HepG2 (cell line): Measurements from ENCODE around the gene ADGRV1.

Experiments
- CBX5 ChIP-seq: sonication (generic); formaldehyde crosslinking; IDR thresholded peaks from 2 replicates; pipeline ENCODE4 v1.4.0; 2020; ENCODE audit warnings: missing genetic modification reagents, borderline replicate concordance
- CTCF ChIP-seq: sonication (generic); formaldehyde crosslinking; IDR thresholded peaks from 2 replicates; pipeline ENCODE4 v1.5.0; 2020; ENCODE audit warnings: mild to moderate bottlenecking, missing genetic modification reagents, moderate library complexity
- ONECUT2 ChIP-seq: sonication (generic); formaldehyde crosslinking; IDR thresholded peaks from 2 replicates; pipeline ENCODE4 v1.4.0; 2020; ENCODE audit warnings: missing genetic modification reagents
- POLR2A ChIP-seq, 2 experiments: IDR thresholded peaks; 2 replicates each; pipeline ENCODE4 v1.6.1; 2011; ENCODE audit warnings: low read depth in 2 of 2, low read length in 2 of 2, mild to moderate bottlenecking in 1 of 2, moderate library complexity in 1 of 2; ENCODE audit not compliant: insufficient read depth in 1 of 2
- POLR2AphosphoS5 ChIP-seq: IDR thresholded peaks from 2 replicates; pipeline ENCODE4 v1.6.1; 2012; ENCODE audit warnings: low read depth, low read length
- PTBP1 ChIP-seq: fragments of 200-400 bp; formaldehyde crosslinking; IDR thresholded peaks from 2 replicates; pipeline ENCODE4 v1.6.1; 2018; ENCODE audit warnings: low read length, low read depth; ENCODE audit not compliant: poor library complexity, severe bottlenecking
- REPIN1 ChIP-seq: sonication (generic); formaldehyde crosslinking; IDR thresholded peaks from 2 replicates; pipeline ENCODE4 v1.8.0; 2022; ENCODE audit warnings: missing genetic modification reagents, low read depth, mild to moderate bottlenecking, borderline replicate concordance
- YEATS4 ChIP-seq: sonication (generic); formaldehyde crosslinking; IDR thresholded peaks from 2 replicates; pipeline ENCODE4 v1.4.0; 2020; ENCODE audit warnings: missing genetic modification reagents, borderline replicate concordance
- ZNF777 ChIP-seq: sonication (generic); formaldehyde crosslinking; IDR thresholded peaks from 2 replicates; pipeline ENCODE4 v1.4.0; 2020; ENCODE audit warnings: missing genetic modification reagents
- ZNF790 ChIP-seq: sonication (generic); formaldehyde crosslinking; IDR thresholded peaks from 2 replicates; pipeline ENCODE4 v1.8.0; 2022; ENCODE audit warnings: missing genetic modification reagents, mild to moderate bottlenecking, borderline replicate concordance
- TF ChIP-seq, protein P1 (sequence below): sonication (generic); formaldehyde crosslinking; IDR thresholded peaks from 2 replicates; pipeline ENCODE4 v1.4.0; 2020; ENCODE audit warnings: missing genetic modification reagents, borderline replicate concordance
- TF ChIP-seq, protein P2 (sequence below): sonication (generic); formaldehyde crosslinking; IDR thresholded peaks from 2 replicates; pipeline ENCODE4 v1.4.0; 2020; ENCODE audit warnings: missing genetic modification reagents
- TF ChIP-seq, protein P3 (sequence below): IDR thresholded peaks from 2 replicates; pipeline ENCODE4 v1.6.1; 2012; ENCODE audit warnings: inconsistent platforms
- TF ChIP-seq, protein P4 (sequence below): sonication (generic); formaldehyde crosslinking; IDR thresholded peaks from 2 replicates; pipeline ENCODE4 v1.4.0; 2020; ENCODE audit warnings: missing genetic modification reagents

DNA sequence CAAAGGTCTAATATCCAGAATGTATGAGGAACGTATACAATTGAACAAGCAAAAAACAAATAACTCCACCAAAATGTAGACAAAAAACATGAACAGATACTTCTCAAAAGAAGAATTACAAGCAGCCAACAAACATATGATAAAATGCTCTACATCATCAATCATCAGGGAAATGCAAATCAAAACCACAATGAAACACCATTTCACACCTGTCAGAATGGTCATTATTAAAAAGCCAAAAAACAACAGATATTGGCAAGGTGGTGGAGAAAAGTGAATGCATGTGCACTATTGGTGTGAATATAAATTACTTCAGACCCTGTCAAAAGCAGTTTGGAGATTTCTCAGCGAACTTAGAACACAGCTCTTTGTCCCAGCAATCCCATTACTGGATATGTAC lies 510.8 kb downstream of the ADGRV1 start:
- TF ChIP-seq, protein P1, sequence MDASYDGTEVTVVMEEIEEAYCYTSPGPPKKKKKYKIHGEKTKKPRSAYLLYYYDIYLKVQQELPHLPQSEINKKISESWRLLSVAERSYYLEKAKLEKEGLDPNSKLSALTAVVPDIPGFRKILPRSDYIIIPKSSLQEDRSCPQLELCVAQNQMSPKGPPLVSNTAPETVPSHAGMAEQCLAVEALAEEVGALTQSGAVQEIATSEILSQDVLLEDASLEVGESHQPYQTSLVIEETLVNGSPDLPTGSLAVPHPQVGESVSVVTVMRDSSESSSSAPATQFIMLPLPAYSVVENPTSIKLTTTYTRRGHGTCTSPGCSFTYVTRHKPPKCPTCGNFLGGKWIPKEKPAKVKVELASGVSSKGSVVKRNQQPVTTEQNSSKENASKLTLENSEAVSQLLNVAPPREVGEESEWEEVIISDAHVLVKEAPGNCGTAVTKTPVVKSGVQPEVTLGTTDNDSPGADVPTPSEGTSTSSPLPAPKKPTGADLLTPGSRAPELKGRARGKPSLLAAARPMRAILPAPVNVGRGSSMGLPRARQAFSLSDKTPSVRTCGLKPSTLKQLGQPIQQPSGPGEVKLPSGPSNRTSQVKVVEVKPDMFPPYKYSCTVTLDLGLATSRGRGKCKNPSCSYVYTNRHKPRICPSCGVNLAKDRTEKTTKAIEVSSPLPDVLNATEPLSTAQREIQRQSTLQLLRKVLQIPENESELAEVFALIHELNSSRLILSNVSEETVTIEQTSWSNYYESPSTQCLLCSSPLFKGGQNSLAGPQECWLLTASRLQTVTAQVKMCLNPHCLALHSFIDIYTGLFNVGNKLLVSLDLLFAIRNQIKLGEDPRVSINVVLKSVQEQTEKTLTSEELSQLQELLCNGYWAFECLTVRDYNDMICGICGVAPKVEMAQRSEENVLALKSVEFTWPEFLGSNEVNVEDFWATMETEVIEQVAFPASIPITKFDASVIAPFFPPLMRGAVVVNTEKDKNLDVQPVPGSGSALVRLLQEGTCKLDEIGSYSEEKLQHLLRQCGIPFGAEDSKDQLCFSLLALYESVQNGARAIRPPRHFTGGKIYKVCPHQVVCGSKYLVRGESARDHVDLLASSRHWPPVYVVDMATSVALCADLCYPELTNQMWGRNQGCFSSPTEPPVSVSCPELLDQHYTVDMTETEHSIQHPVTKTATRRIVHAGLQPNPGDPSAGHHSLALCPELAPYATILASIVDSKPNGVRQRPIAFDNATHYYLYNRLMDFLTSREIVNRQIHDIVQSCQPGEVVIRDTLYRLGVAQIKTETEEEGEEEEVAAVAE = no peak
- TF ChIP-seq CTCF (CRISPR knock-in tag) (no peak), ONECUT2 (CRISPR knock-in tag) (no peak), ZNF777 (CRISPR knock-in tag) (no peak), ZNF790 (CRISPR knock-in tag) (no peak), POLR2A (IDR thresholded peaks at IDR 0.05; ENCODE audit: insufficient read depth in 1 of 2, low read depth in 2 of 2, low read length in 2 of 2) (no peak), POLR2AphosphoS5 (no peak), PTBP1 (no peak), CBX5 (no peak), YEATS4 (CRISPR knock-in tag) (no peak), REPIN1 (CRISPR knock-in tag) (no peak)
- TF ChIP-seq, protein P2, sequence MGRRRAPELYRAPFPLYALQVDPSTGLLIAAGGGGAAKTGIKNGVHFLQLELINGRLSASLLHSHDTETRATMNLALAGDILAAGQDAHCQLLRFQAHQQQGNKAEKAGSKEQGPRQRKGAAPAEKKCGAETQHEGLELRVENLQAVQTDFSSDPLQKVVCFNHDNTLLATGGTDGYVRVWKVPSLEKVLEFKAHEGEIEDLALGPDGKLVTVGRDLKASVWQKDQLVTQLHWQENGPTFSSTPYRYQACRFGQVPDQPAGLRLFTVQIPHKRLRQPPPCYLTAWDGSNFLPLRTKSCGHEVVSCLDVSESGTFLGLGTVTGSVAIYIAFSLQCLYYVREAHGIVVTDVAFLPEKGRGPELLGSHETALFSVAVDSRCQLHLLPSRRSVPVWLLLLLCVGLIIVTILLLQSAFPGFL (CRISPR knock-in tag) = no peak
- TF ChIP-seq, protein P3, sequence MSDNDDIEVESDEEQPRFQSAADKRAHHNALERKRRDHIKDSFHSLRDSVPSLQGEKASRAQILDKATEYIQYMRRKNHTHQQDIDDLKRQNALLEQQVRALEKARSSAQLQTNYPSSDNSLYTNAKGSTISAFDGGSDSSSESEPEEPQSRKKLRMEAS = no peak
- TF ChIP-seq, protein P4, sequence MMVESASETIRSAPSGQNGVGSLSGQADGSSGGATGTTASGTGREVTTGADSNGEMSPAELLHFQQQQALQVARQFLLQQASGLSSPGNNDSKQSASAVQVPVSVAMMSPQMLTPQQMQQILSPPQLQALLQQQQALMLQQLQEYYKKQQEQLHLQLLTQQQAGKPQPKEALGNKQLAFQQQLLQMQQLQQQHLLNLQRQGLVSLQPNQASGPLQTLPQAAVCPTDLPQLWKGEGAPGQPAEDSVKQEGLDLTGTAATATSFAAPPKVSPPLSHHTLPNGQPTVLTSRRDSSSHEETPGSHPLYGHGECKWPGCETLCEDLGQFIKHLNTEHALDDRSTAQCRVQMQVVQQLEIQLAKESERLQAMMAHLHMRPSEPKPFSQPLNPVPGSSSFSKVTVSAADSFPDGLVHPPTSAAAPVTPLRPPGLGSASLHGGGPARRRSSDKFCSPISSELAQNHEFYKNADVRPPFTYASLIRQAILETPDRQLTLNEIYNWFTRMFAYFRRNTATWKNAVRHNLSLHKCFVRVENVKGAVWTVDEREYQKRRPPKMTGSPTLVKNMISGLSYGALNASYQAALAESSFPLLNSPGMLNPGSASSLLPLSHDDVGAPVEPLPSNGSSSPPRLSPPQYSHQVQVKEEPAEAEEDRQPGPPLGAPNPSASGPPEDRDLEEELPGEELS = no peak
